Measurements from ENCODE around the gene STPG2. TPM values are rescaled to one million over a fixed set of nuclear protein-coding genes. Genes with fewer than 3 reads are reported as not detected.

Gene STPG2
- total and polyA plus RNA-seq, 2 of the 8 experiments (the other 6 are each of a cell fraction or from before 2014, with no cell fraction given) = 0.03 TPM; not detected in 1

- no peak for DNase-seq (ENCODE audit: low read depth in 1 of 2, low spot score in 2 of 2)
- FAIRE-seq = no peak
- TF ChIP-seq CBX5 (IDR thresholded peaks at IDR 0.05; ENCODE audit: low read depth, low read length) = no peak
- no peak for TF ChIP-seq RXRA (IDR thresholded peaks at IDR 0.05; ENCODE audit: insufficient read depth, low read depth, low read length)
- no peak for TF ChIP-seq TAF1 (IDR thresholded peaks at IDR 0.05; ENCODE audit: low read depth, low read length)
- TF ChIP-seq TCF12 (IDR thresholded peaks at IDR 0.05; ENCODE audit: low read depth, low read length) = no peak
- TF ChIP-seq SP2 (IDR thresholded peaks at IDR 0.05; ENCODE audit: low read length) = no peak
- no peak for TF ChIP-seq SAP30 (IDR thresholded peaks at IDR 0.05; ENCODE audit: insufficient read depth, insufficient replicate concordance, low read length)
- no peak for TF ChIP-seq JUN (IDR thresholded peaks at IDR 0.05; ENCODE audit: low read depth, low read length)
- TF ChIP-seq ZNF274 (IDR thresholded peaks at IDR 0.05; ENCODE audit: borderline replicate concordance, extremely low read depth, low read length) = no peak
- TF ChIP-seq NRF1 (IDR thresholded peaks at IDR 0.05; ENCODE audit: low read depth, low read length) = no peak
- TF ChIP-seq MAFK (IDR thresholded peaks at IDR 0.05; ENCODE audit: low read depth, low read length) = no peak
- TF ChIP-seq RAD21 (IDR thresholded peaks at IDR 0.05 in 1 of 2, conservative IDR thresholded peaks at IDR 0.05 in 1 of 2; ENCODE audit: low read depth in 2 of 2, low read length in 2 of 2) = no peak
- TF ChIP-seq SP4 (IDR thresholded peaks at IDR 0.05; ENCODE audit: low read length) = no peak
- no peak for TF ChIP-seq POLR2A (IDR thresholded peaks at IDR 0.05; ENCODE audit: control extremely low read depth in 1 of 2, low read depth in 2 of 2, low read length in 2 of 2)
- no peak for TF ChIP-seq RBBP5 (IDR thresholded peaks at IDR 0.05; ENCODE audit: borderline replicate concordance, low read depth, low read length)
- TF ChIP-seq, protein P1, sequence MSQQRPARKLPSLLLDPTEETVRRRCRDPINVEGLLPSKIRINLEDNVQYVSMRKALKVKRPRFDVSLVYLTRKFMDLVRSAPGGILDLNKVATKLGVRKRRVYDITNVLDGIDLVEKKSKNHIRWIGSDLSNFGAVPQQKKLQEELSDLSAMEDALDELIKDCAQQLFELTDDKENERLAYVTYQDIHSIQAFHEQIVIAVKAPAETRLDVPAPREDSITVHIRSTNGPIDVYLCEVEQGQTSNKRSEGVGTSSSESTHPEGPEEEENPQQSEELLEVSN (IDR thresholded peaks at IDR 0.05) = no peak
These were observed 629.4 kb downstream of the STPG2 start for GRCh38 chr4:97513917-97514316.

More at GRCh38 chr4:97513917-97514316, 629.4 kb downstream of the STPG2 start:
- no peak overlapping the region for H2BK20ac ChIP-seq (ENCODE audit: low read length)
- H3K4ac ChIP-seq (replicated peaks; ENCODE audit: insufficient read length, low read depth, low read length) = no peak overlapping the region
- no peaks in the 10 kb centered on the region for H4K20me1 ChIP-seq (replicated peaks in 1 of 2; ENCODE audit: control insufficient read depth in 1 of 2, insufficient read depth in 2 of 2, low read length in 2 of 2)
- no peak overlapping the region for H3K9ac ChIP-seq (replicated peaks in 1 of 4; ENCODE audit: extremely low read depth in 1 of 4, low read depth in 3 of 4, low read length in 3 of 4)
- no peaks in the 10 kb centered on the region for H3K79me1 ChIP-seq (ENCODE audit: low read depth, low read length)
- no peak overlapping the region for H3K27ac ChIP-seq (ENCODE audit: low read depth, low read length)
- H3K27me3 ChIP-seq (replicated peaks in 1 of 4; ENCODE audit: control insufficient read depth in 3 of 4, extremely low read depth in 1 of 4, insufficient read depth in 3 of 4, low read length in 3 of 4) = no peaks in the 10 kb centered on the region
- H4K5ac ChIP-seq (ENCODE audit: insufficient read length, low read depth, low read length) = no peak overlapping the region
- WGBS, 2 experiments (ENCODE audit: extremely low coverage in 1 of 2, insufficient coverage in 1 of 2, insufficient read length in 1 of 2, insufficient replicate concordance in 2 of 2, low coverage in 1 of 2, low lambda C conversion rate in 2 of 2, missing lambda C conversion rate in 1 of 2) = 81% methylated on average over 3 of the region's 3 CpGs; no CpG with 5 or more reads in 1 of the 2 experiments
- no peak overlapping the region for H3K4me3 ChIP-seq (ENCODE audit: extremely low read depth in 1 of 4, insufficient read depth in 2 of 4, low read depth in 3 of 4, low read length in 4 of 4)
- H3K14ac ChIP-seq (ENCODE audit: insufficient read length) = no peak overlapping the region
- no peak overlapping the region for H3K56ac ChIP-seq (replicated peaks; ENCODE audit: insufficient read length, low read depth, low read length)
- H2AK5ac ChIP-seq (ENCODE audit: low read depth, low read length) = no peak overlapping the region
- no peaks in the 10 kb centered on the region for H3K9me3 ChIP-seq (ENCODE audit: insufficient read depth in 2 of 2, low read depth in 1 of 2, low read length in 1 of 2)
- no peak overlapping the region for H2BK15ac ChIP-seq (ENCODE audit: low read length)
- H4K91ac ChIP-seq (replicated peaks; ENCODE audit: insufficient read length, low read length) = no peak overlapping the region
- H3K4me2 ChIP-seq (ENCODE audit: insufficient read depth in 1 of 2, low read depth in 2 of 2, low read length in 2 of 2) = no peak overlapping the region
- H4K8ac ChIP-seq (ENCODE audit: extremely low read depth, insufficient read depth, low read length) = no peak overlapping the region
- H2BK5ac ChIP-seq (ENCODE audit: low read depth, low read length) = no peak overlapping the region
- ChIA-PET CTCF (ENCODE audit: partially characterized antibody) (no interaction called here), POLR2A (ENCODE audit: partially characterized antibody) (no interaction called here)
- no peak overlapping the region for H3K18ac ChIP-seq (ENCODE audit: extremely low read depth, low read length)
- no peak overlapping the region for H3K23ac ChIP-seq (ENCODE audit: insufficient read length)
- no peaks in the 10 kb centered on the region for H3K79me2 ChIP-seq (ENCODE audit: control insufficient read depth in 1 of 2, insufficient read depth in 2 of 2, low read length in 2 of 2)
- no peak overlapping the region for H2BK120ac ChIP-seq (replicated peaks; ENCODE audit: low read depth, low read length)
- no peaks in the 10 kb centered on the region for H3K36me3 ChIP-seq (ENCODE audit: control insufficient read depth in 2 of 4, insufficient read depth in 4 of 4, low read length in 3 of 4)
- no peak overlapping the region for H2BK12ac ChIP-seq (ENCODE audit: low read depth, low read length)
- no peaks in the 10 kb centered on the region for H3K4me1 ChIP-seq (replicated peaks in 1 of 4; ENCODE audit: control insufficient read depth in 3 of 4, insufficient read depth in 4 of 4, low read length in 3 of 4)
- H2AFZ ChIP-seq (ENCODE audit: low read length) = no peak overlapping the region; the same call in 1 of the 2 replicates
- H3K23me2 ChIP-seq (ENCODE audit: low read depth, low read length) = no peaks in the 10 kb centered on the region

Measured in H1 (cell line).